Dermis microvascular lymphatic vessel endothelial cell (primary cell): Measurements from ENCODE around the gene CD44. TPM values are rescaled to one million over a fixed set of nuclear protein-coding genes. Genes with fewer than 3 reads are reported as not detected.

ENCODE experiments used
- DNase-seq, 2 donors: peaks; one replicate each; pipeline versions ENCODE4 v3.0.0 to v3.0.0-alpha.2; 2010; ENCODE audit warnings: low read depth in 2 of 2
- total RNA-seq: library from RNA; depleted of rRNA; stranded (reverse); fragments of >200 nt; gene quantifications from 2 replicates; pipeline ENCODE4 v1.2.1, GENCODE V29; 2014

The CD44 gene
- total RNA-seq, 1 donor from 2014 or later = 5.0 TPM

DNA sequence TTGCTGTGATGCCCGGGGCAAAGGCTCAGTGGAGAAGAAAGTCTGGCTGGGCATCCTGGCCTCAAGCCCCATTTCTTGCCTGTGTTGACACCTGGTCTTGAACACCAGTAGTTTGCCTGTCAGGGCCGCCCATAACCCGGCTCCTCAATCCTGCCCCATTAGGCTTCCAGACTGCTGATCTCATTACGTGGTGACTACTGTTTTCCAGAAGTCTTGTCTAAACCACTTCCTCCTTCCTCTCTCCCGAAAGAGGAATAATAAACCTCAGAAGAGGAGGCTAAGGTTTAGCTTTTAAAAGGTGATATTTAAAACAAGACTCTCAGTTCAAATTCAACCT lies 97.7 kb downstream of the CD44 start:
- no peak for DNase-seq

DNA sequence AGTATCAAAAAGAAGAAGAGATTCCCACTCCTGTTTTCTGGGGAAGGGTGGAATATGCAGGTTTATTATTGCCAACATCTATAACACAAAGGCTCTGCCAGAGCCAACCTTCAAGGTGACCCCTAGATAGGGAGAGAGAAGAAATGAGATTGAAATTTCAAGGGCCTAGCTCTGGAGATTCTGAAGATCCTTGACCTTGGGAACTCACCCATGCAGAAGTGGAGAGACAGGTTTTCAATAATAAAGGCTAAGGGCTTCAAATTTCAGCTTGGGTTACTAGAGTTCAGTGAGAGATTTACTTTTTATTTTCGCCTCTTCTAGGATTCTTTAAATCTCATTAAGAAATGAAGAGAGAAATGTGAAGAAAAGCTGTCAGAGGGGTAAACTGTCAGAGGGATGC lies 98.4 kb downstream of the CD44 start:
- DNase-seq = no peak

DNA sequence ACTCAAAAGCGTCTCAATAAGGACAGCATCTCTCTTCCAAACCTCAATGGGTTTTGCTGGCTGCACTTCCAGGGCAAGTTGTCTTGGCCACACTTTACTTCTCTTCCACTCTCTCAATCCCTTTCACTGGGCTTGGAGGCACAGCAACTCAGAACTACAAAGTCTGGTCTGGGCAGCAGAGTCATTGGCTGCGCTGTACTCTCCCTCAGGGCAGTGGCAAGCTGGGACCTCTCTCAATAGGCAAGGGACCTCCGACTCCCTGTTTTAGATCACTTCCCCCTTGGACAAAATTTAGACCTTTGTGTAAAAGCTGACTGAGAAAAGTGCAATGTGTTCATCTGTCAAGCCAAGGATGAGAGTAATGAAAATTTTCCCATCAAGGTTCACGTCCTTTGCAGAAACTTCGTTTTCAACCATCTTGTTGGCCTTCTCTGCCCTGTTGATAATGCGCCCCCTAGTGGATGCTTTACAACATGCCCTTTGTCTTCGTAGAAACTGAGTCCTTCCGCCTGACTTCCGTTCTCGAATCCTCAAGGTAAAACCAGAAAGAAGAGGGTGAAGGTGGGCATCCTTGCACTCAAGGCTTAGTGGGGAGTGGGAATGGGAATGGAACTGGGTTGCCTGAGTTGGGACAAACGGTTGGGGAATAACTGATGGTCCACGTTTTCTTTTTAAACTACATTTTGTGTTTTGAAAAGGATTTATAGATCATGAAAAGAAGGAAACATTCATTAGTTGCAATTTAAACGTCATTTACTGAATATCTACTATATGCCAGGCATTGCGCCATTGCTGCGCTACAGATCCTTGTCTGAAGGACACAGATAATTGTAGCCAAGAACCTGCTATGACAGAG lies 99.1 kb downstream of the CD44 start:
- DNase-seq = peak; percentile 46 to 83

DNA sequence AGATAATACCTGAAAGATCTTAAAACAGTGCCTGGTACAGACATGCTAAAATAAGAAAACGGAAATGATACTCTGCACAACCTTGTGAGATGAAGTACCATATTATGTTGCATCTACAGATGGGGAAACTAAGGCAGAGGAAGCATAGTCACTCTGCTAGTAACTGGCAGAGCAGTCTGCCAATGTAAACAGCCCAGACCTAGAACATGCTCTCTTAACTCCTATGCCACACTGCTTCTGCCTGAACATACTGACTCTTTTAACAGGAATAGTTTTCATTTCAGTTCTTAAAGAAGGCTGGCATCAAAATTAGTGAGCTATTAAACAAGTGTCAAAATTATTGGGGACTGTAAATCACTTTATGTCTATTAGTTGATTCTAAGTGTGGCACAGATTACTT lies 99.9 kb downstream of the CD44 start:
- DNase-seq = no peak

DNA sequence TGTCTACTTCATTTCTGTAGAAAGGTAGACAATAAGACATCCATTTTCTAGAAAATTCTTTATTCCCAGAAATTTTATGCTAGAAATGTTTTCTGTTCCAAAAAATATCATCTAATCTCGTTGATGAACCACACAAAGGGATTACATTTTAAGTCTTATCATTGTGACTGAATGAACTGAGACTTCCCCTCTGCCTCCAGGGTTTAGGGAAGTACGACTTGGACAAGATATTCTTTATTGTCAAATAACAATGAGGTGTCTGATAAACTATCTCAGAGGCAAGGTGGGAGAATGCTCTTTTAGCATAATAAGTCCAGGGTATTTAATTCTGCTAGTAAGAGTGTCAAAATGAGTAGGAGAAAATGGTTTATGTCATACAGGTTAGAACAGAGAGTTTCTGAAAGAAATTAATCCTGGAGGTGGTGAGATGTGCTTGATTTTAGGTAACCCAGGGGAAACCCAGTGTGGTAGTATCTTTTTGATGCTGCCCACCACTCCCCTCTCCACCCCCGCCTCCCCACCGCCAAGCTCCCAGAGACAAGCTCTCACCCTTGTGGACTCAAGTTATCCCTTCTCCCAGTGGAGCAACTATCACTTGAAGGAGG lies 100.6 kb downstream of the CD44 start:
- DNase-seq = no peak

DNA sequence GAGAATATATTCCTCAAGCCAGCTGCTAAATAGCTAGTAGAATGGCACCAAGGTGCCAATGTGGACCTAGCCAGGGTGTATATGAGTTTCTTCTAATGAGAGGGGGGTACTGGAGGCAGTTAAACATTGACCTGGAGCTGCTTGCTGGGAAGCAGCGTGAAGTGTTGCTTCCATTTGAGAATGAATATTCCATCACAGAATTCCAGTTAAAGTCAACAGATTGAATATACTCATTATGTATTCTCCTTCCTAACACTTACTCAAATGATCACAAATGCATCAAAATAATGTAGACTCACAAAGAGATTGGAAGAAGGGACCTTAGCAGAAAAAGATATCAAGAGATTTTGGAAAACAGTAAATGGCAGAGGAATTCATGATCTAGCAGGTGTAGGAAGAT lies 102.1 kb downstream of the CD44 start:
- no peak for DNase-seq

DNA sequence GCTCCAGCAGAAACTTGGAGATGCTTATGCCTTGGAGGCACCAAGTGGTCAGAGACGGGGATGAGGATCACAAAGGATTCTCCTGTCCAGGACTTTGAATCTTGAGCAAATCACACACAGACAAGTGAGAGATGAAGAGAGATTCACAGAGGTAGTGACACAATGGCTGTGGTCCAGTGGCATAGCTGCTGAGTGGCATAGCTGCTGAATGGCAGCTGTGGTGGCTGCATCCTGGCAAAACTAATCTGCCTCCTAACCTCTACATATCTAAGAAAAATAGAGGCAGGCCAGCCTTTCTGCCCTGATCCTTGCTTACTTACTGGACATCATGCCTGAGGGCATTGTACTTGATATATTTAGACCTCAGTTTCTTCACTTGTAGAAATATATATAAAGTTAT lies 102.6 kb downstream of the CD44 start:
- no peak for DNase-seq

DNA sequence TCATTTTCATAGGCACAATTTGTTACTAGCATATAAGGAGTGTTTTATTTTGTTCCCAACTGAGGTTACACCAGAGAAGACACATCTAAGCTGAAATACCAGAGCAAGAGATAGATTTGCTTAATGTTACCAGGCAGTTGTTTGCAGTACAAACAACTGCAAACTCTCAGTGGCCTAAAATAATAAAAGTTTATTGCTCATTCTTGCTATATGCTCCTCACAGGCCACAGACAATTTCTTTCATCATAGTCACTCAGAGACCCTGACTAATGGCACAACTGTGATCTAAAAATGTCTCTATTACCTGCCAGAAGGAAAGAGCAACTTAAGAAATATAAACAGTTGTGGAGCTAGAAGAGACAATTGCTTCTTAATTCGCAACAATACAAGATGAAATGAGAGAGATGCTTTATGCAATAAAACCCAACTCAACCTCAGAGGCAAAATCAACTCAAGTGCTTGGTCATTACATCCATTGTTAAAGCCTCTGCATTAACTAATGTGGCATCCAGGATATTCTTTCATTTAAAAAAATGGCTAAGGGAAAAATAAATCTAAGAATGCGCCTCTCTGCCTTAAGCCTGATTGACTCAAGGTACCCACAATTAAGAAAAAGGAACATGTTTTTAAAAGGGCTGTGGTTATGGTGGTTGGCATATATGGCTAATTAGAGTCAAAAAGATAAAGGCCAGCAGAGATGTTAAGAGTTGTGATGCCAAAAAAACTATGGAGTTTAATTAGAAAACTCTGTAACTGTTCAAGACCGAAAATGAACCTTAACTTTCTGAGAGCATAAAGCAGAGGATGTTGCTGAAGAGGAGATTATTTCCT lies 103.7 kb downstream of the CD44 start:
- DNase-seq = no peak

DNA sequence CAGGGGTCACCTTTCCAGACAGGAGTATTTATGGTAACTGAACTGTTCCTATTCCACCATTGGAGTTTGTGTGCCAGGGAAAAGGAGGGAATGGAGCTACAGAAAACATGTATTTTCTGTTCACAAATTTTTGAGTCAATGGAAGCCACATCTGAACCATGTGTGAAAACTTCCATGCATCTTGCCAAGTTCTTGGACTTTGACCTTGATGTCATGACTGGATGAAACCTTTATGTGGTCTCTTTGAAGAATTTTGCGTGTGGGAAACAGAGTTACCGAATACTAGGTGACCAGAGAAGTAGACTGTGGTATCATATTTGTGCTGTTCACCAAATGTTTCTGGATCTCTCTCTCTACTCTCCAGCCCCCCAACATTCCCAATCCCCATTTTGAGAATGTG lies 104.8 kb downstream of the CD44 start:
- no peak for DNase-seq

DNA sequence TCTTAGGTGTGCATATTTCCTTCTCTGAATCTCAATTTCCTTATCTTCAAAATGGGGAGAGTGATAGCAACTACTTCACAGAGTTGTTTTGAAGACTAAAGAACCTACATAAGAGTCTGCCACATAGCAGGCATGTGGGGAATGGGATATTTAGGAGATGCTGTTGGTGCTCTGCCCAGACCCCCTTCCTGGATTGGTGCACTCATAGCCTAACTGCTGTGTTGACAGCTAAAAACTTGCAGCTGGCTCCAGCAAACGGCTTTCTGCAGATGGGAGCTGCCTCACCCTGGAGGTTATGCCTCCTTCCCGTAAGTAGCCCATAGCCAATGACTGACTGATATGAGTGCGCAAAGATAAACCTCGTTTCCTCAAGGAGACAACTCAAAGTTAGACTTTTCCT lies 106.1 kb downstream of the CD44 start:
- no peak for DNase-seq

DNA sequence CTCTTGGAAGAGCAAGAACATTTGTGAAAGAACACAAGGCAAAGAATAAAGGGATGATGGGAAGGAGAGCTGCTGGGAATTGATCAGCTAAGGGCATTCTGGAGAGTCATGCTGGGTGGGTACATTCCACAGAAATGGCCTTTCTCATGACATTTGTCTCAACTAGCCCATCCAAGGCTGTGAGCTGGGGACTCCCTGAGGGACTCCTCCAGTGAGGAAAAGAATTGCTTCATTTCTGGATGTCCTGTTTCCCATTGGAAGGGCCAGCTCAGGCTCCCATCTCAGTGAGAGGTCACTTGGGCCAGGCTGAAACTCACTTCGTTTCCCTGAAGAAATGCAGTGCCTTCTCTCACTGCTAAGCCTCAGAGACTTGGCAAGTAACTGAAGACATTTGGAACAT lies 106.8 kb downstream of the CD44 start:
- no peak for DNase-seq

DNA sequence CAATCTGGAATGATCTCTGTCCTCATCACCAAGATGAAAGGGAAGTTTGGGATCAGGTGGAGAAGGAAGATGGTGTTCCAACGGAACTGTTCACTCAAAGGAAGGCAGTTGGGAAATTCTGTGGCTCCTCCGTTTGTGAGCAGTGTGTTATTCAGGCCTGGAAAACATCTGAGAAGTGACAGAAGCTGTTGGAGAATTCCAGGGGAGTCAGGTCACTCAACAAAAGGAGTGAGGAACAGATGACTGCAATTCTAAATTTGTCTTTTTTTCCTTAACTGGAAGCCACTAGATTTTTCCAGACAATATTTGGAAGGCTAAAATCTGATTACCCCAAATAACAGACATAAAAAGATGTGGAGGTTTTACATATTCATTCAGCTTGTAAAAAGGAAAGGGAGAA lies 107.8 kb downstream of the CD44 start:
- DNase-seq = no peak

DNA sequence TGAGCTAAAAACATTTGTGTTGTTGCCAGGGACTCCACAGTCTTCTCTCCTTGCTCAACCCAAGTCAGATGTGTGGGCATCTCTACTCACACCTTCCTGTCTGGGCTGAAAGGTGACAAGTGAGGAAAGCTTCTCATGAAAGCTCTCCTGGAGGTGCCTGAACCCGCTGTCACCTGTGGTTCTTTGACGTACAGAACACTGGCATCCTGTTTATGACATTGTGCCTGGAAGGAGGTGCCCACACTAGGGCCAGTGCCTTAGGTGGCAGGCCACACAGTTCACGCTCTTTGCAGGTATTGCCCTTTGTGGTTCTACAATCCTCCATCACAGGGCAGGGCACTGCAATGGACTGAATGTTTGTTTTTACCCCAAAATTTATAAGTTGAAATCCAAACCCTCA lies 108.5 kb downstream of the CD44 start:
- DNase-seq = no peak

DNA sequence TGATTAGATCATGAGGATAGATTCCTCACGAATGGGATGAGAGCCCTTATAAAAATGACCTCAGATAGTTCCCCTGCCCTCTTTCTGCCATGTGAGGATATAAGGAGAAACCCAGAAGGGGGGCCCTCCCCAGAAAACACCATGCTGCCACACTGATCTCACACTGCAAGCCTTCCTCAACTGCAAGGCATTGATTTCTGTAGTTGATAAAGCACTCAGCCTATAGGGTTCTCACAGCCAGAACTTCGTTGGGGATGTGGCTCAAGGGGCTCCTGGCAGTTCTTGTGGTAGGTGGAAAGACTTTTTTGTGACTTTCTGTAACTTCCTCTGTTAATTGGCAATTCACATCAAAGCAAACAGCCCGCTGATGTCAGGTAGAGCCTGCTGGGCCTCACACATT lies 108.9 kb downstream of the CD44 start:
- no peak for DNase-seq

DNA sequence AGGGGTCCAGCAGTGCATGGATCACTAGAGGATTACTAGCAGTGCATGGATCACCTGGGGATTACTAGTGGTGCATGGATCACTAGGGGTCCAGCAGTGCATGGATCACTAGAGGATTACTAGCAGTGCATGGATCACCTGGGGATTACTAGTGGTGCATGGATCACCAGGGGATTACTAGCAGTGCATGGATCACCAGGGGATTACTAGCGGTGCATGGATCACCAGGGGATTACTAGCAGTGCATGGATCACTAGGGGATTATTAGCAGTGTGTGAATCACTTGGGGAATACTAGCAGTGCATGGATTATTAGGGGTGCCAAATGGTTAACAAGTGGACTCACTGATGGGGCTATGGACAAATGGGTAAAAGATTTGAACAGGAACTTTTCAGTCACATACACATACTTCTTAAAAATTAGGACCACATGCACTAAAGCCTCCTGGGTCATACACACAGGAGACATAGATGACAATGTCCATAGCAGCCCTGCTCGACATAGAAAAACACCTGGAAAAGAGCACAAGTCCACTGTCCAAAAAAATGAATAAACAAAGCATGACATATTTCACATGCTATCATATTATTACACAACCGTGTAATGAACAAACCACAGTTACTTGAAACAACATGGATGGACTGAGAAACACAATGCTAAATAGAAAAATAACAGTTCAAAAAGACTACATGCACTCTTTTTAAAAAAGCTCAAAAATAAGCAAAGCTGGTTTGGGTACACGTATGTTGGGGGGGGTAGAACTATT lies 109.8 kb downstream of the CD44 start:
- DNase-seq = peak in 1 of 2 donors; percentile 11

DNA sequence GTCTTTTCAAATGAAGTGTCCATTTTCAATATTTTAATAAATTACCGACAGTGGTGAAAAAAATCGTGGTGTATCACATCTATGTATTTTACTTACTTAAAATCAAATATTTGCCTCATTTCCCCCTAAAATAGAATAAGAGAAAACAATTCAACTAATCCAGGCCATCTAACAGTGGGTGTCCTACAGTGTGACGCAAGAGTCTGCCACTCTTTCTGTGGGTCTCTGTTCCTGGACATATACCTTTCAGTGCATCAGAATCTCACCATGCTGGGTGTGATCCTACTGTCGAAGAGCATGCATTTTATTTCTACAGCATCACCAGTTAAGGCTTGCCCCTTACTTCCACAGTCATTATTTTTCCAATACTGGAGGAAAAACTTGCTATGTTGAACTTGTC lies 111.2 kb downstream of the CD44 start:
- DNase-seq = no peak

DNA sequence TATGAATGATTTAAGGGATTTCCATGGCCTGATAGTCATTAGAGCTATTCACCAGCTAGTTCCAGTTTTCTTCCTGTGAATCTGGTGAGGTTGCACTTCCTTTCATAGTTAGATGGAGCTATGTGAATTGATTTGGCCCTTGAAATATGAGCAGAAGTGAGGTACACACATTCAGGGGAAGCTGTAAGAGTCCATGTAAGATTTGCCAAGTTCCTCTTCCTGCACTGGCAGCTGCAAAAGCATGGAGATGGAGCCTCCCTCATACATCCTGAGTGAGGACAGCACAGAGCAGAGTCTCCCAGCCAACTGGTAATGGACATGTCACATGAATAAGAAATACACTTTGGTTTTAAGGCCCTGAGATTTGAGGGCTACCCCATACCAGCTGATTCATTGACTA lies 111.7 kb downstream of the CD44 start:
- no peak for DNase-seq

DNA sequence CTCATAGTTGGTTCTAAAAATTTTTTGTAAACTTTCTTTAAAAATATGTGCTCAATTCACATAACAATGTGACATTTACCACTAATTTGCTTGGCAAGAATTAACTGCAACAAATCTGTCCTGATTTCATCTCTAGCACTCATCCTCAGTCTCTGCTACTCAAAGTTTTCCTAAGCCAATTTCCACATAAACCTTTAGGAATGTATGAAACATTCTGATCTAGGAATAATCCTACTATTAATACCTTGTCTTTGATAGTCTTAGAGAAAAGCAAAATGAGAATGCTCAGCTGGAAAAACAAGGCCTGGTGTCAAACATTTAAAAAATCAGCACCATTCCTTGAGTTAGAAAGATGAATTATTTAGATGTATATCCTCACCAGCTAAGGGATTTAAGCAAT lies 114.3 kb downstream of the CD44 start:
- no peak for DNase-seq

DNA sequence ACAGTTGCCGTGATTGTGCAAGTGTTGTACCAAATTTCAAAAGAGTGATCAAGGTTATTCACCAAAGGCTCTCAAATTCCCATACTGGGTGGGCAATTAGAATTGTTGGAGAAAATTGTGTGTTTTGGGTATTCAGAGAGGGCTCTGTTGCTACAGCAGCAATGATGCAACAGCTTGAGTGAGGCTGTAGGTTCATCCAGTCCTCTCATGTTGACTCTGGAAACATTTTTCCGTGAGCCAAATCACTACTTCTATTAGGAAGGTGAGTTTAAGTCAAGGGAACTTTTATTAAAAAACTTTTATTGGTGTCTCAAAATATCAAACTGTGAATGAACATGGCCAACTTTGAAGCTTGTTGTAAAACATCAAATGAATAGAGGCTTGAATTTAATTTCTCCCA lies 116.5 kb downstream of the CD44 start:
- DNase-seq = no peak

DNA sequence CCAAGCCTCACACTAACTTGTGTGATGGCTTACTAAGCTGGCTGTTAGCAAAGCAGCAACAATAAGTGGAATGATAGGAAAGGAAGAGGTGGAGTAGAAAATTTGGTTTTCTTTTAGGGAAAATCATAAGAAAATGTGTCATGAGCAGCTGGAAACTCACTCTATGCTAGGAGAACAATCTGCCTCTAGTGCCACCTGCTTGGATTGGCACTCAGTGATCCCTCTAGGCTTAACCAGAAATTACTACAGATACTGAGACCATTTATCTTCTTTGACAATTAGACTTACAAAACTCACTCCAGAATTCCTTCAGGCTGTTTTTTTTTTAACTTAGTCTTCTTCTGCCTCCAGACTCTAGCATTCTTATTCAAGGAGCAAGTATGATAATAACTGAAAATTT lies 117.3 kb downstream of the CD44 start:
- no peak for DNase-seq

DNA sequence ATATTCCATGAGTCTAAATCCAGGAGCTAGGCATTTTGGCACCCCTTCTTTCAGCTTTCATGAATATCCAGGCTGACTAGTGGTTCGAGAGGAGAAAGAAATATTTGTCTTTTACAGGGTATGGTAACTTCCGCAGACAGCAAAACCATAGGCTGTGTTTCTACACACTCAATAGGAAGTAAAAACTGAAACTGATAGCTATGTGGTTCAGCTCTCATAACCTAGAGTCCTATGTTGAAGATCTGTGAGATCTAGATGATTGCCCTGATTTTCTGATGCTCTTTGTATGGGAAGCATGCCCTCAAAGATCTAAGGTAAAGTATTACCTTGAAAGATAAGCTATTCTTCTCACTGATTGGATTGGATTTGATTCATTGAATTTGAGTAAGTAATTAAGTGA lies 118.3 kb downstream of the CD44 start:
- DNase-seq = no peak

DNA sequence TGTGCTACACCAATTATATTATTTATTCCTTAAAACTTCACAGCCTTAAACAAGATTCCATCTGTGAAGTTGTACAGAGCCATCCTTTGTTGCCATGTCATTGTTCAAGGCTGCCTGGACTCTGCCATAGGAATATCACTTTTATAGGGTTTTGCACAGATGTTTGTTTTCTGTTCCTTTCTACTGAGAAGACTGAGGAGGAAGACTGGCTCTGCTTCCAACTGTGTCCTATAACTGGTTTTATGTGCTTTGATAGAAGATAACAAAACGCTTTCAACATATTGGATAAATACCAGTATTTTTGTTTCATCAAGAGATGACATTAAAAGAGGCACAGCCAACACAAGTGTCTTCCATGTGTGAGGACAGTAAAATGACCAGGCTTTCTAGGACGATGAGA lies 120.6 kb downstream of the CD44 start:
- DNase-seq = no peak
